MG63 (cell line): Measurements from ENCODE around the gene ASPA. TPM values are rescaled to one million over a fixed set of nuclear protein-coding genes. Genes with fewer than 3 reads are reported as not detected.

Experiments
- DNase-seq: peaks from one replicate; pipeline ENCODE4 v3.0.0-alpha.2; 2020
- H3K27me3 ChIP-seq: fragments of 250-450 bp; sonication (Bioruptor Pico); 2 replicates; pipeline ENCODE4 v1.5.1; 2020; ENCODE audit warnings: mild to moderate bottlenecking, moderate library complexity
- H3K36me3 ChIP-seq: fragments of 250-450 bp; sonication (Bioruptor Pico); 2 replicates; pipeline ENCODE4 v1.5.1; 2020; ENCODE audit warnings: mild to moderate bottlenecking, moderate library complexity
- H3K4me3 ChIP-seq: fragments of 250-450 bp; sonication (Bioruptor Pico); 2 replicates; pipeline ENCODE4 v1.5.1; 2020; ENCODE audit warnings: mild to moderate bottlenecking, moderate library complexity
- H3K9me3 ChIP-seq: fragments of 250-450 bp; sonication (Bioruptor Pico); 2 replicates; pipeline ENCODE4 v1.5.1; 2020; ENCODE audit warnings: mild to moderate bottlenecking, moderate library complexity
- total RNA-seq: library from RNA; depleted of rRNA; stranded (reverse); fragments of >200 nt; shearing (Covaris generic); gene quantifications from 2 replicates; pipeline ENCODE4 v1.2.3, GENCODE V29; 2014; ENCODE audit warnings: low replicate concordance; rRNA removed

The ASPA gene
- total RNA-seq, 1 experiment from 2014 or later: 0.30 TPM

GRCh38 chr17:3545151-3545550 lies 69.4 kb downstream of the ASPA start:
- Histone ChIP-seq H3K36me3 (no peaks in the 10 kb centered on the region), H3K9me3 (no peaks in the 10 kb centered on the region), H3K27me3 (no peaks in the 10 kb centered on the region), H3K4me3 (no peak overlapping the region)
- no peak for DNase-seq

GRCh38 chr17:3546521-3546920 lies 70.7 kb downstream of the ASPA start:
- Histone ChIP-seq H3K9me3 (no peaks in the 10 kb centered on the region), H3K27me3 (no peaks in the 10 kb centered on the region), H3K36me3 (no peaks in the 10 kb centered on the region), H3K4me3 (no peak overlapping the region)
- no peak for DNase-seq

- no peaks in the 10 kb centered on the region for H3K36me3 ChIP-seq
- H3K9me3 ChIP-seq: no peaks in the 10 kb centered on the region
- no peak for DNase-seq
- no peak overlapping the region for H3K4me3 ChIP-seq
- H3K27me3 ChIP-seq: no peaks in the 10 kb centered on the region
These were observed 71.2 kb downstream of the ASPA start for GRCh38 chr17:3546997-3547396.

- Histone ChIP-seq H3K27me3 (no peaks in the 10 kb centered on the region), H3K36me3 (no peaks in the 10 kb centered on the region), H3K9me3 (no peaks in the 10 kb centered on the region), H3K4me3 (no peak overlapping the region)
- DNase-seq: no peak
These were observed 71.8 kb downstream of the ASPA start for GRCh38 chr17:3547628-3548027.

- H3K9me3 ChIP-seq: no peaks in the 10 kb centered on the region
- DNase-seq: no peak
- H3K4me3 ChIP-seq: no peak overlapping the region
- H3K27me3 ChIP-seq: no peaks in the 10 kb centered on the region
- no peaks in the 10 kb centered on the region for H3K36me3 ChIP-seq
These were observed 73.9 kb downstream of the ASPA start for GRCh38 chr17:3549610-3550162.

GRCh38 chr17:3551189-3551588 lies 75.4 kb downstream of the ASPA start:
- H3K27me3 ChIP-seq: no peaks in the 10 kb centered on the region
- no peak overlapping the region for H3K4me3 ChIP-seq
- DNase-seq: no peak
- H3K9me3 ChIP-seq: no peaks in the 10 kb centered on the region
- no peaks in the 10 kb centered on the region for H3K36me3 ChIP-seq

GRCh38 chr17:3552916-3553315 lies 77.1 kb downstream of the ASPA start:
- Histone ChIP-seq H3K4me3 (no peak overlapping the region), H3K27me3 (no peaks in the 10 kb centered on the region), H3K9me3 (no peaks in the 10 kb centered on the region), H3K36me3 (no peaks in the 10 kb centered on the region)
- no peak for DNase-seq

Other genes starting within 250 kb of the ASPA start
- gene OR3A1, start 177.6 kb upstream of the ASPA start, total RNA-seq: not detected in 2 replicates
- gene OR3A2, start 89.7 kb upstream of the ASPA start, total RNA-seq: not detected in 2 replicates
- not detected in 2 replicates for gene OR1E1, start 77.6 kb upstream of the ASPA start, total RNA-seq
- gene OR3A3, start 64.6 kb upstream of the ASPA start, total RNA-seq: not detected in 2 replicates
- not detected in 2 replicates for gene OR1E2, start 42.2 kb upstream of the ASPA start, total RNA-seq
- not detected in 2 replicates for gene SPATA22, start 4.2 kb upstream of the ASPA start, total RNA-seq
- 0.07 TPM in 1 of 2 replicates, not detected in the other for gene TRPV3, start 81.8 kb downstream of the ASPA start, total RNA-seq
- gene TRPV1, start 133.4 kb downstream of the ASPA start, total RNA-seq: 0.10 TPM in 1 of 2 replicates, not detected in the other
- 2.9 and 3.8 TPM in 2 replicates for gene SHPK, start 160.3 kb downstream of the ASPA start, total RNA-seq
- gene CTNS, start 160.8 kb downstream of the ASPA start, total RNA-seq: 1.1 and 2.2 TPM in 2 replicates
- gene TAX1BP3, start 192.6 kb downstream of the ASPA start, total RNA-seq: 63.4 and 127 TPM in 2 replicates
- gene EMC6, start 192.8 kb downstream of the ASPA start, total RNA-seq: 2.4 and 23.4 TPM in 2 replicates
- gene P2RX5, start 220.2 kb downstream of the ASPA start, total RNA-seq: 12.0 and 12.3 TPM in 2 replicates
- gene HASPIN, start 247.9 kb downstream of the ASPA start, total RNA-seq: 6.9 and 13.0 TPM in 2 replicates